SK-N-SH treated with all-trans-retinoic acid at 6 μM for 48 hours (cell line): Measurements from ENCODE around the gene PRKG1.

ENCODE experiments used
- ARNTL ChIP-seq: fragments of 450-650 bp; formaldehyde crosslinking; IDR thresholded peaks from 2 replicates; pipeline ENCODE4 v1.5.0; 2020; ENCODE audit warnings: low read depth, mild to moderate bottlenecking, moderate library complexity, borderline replicate concordance
- BACH2 ChIP-seq: fragments of 250-450 bp; sonication (Bioruptor Pico); IDR thresholded peaks from 2 replicates; pipeline ENCODE4 v1.9.0; 2021; ENCODE audit warnings: mild to moderate bottlenecking, borderline replicate concordance
- CSDC2 ChIP-seq: fragments of 250-450 bp; sonication (Bioruptor Pico); IDR thresholded peaks from 2 replicates; pipeline ENCODE4 v1.5.0; 2020; ENCODE audit warnings: mild to moderate bottlenecking, moderate library complexity
- GLIS3 ChIP-seq: fragments of 250-450 bp; sonication (Bioruptor Pico); IDR thresholded peaks from 2 replicates; pipeline ENCODE4 v1.5.0; 2020; ENCODE audit warnings: mild to moderate bottlenecking, moderate library complexity
- ISL1 ChIP-seq: fragments of 250-450 bp; sonication (Bioruptor Pico); IDR thresholded peaks from 2 replicates; pipeline ENCODE4 v2.1.2; 2022; ENCODE audit warnings: mild to moderate bottlenecking, moderate library complexity
- OSR1 ChIP-seq: fragments of 250-450 bp; sonication (Bioruptor Pico); IDR thresholded peaks from 2 replicates; pipeline ENCODE4 v1.8.0; 2022; ENCODE audit warnings: moderate library complexity, mild to moderate bottlenecking, inconsistent platforms
- PATZ1 ChIP-seq: fragments of 250-450 bp; sonication (Bioruptor Pico); IDR thresholded peaks from 2 replicates; pipeline ENCODE4 v1.8.0; 2020; ENCODE audit warnings: mild to moderate bottlenecking, moderate library complexity, borderline replicate concordance
- PPARA ChIP-seq: fragments of 250-450 bp; sonication (Bioruptor Pico); IDR thresholded peaks from 2 replicates; pipeline ENCODE4 v1.5.0; 2020; ENCODE audit warnings: mild to moderate bottlenecking, borderline replicate concordance
- RARB ChIP-seq: fragments of 250-450 bp; sonication (Bioruptor Pico); IDR thresholded peaks from 2 replicates; pipeline ENCODE4 v1.8.0; 2021; ENCODE audit warnings: mild to moderate bottlenecking, moderate library complexity
- SNAI2 ChIP-seq: fragments of 250-450 bp; sonication (Bioruptor Pico); IDR thresholded peaks from 2 replicates; pipeline ENCODE4 v1.5.0; 2020; ENCODE audit warnings: mild to moderate bottlenecking, moderate library complexity
- TCF4 ChIP-seq: fragments of 250-450 bp; sonication (Bioruptor Pico); IDR thresholded peaks from 2 replicates; pipeline ENCODE4 v1.8.0; 2021; ENCODE audit warnings: mild to moderate bottlenecking, moderate library complexity, borderline replicate concordance
- TOX ChIP-seq: fragments of 250-450 bp; sonication (Bioruptor Pico); IDR thresholded peaks from 2 replicates; pipeline ENCODE4 v1.8.0; 2021; ENCODE audit warnings: mild to moderate bottlenecking, moderate library complexity, borderline replicate concordance
- ZFP30 ChIP-seq: fragments of 450-650 bp; formaldehyde crosslinking; IDR thresholded peaks from 2 replicates; pipeline ENCODE4 v1.5.0; 2022; ENCODE audit warnings: mild to moderate bottlenecking, moderate library complexity
- TF ChIP-seq, protein P1 (sequence below): fragments of 250-450 bp; sonication (Bioruptor Pico); IDR thresholded peaks from 2 replicates; pipeline ENCODE4 v1.5.1; 2021; ENCODE audit warnings: mild to moderate bottlenecking, moderate library complexity

GRCh38 chr10:52194716-52195115, 1120.4 kb downstream of the PRKG1 start:
- TF ChIP-seq ARNTL (CRISPR knock-in tag) (no peak), ISL1 (CRISPR knock-in tag) (no peak), PATZ1 (CRISPR knock-in tag) (no peak), RARB (CRISPR knock-in tag) (no peak), OSR1 (CRISPR knock-in tag) (no peak), ZFP30 (no peak), TCF4 (no peak), BACH2 (CRISPR knock-in tag) (no peak), PPARA (CRISPR knock-in tag) (no peak), CSDC2 (no peak), TOX (CRISPR knock-in tag) (no peak), GLIS3 (no peak), SNAI2 (CRISPR knock-in tag) (no peak)
- TF ChIP-seq, protein P1, sequence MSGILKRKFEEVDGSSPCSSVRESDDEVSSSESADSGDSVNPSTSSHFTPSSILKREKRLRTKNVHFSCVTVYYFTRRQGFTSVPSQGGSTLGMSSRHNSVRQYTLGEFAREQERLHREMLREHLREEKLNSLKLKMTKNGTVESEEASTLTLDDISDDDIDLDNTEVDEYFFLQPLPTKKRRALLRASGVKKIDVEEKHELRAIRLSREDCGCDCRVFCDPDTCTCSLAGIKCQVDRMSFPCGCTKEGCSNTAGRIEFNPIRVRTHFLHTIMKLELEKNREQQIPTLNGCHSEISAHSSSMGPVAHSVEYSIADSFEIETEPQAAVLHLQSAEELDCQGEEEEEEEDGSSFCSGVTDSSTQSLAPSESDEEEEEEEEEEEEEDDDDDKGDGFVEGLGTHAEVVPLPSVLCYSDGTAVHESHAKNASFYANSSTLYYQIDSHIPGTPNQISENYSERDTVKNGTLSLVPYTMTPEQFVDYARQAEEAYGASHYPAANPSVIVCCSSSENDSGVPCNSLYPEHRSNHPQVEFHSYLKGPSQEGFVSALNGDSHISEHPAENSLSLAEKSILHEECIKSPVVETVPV (CRISPR knock-in tag): no peak
